Mammary epithelial cell (primary cell): ENCODE measurements around the gene MAPKBP1.

Experiments used
- CTCF ChIP-seq, 2 donors: IDR thresholded peaks in 1 of 2; conservative IDR thresholded peaks in 1 of 2; 2 replicates each; pipeline ENCODE4 v1.5.1; 2011 to 2012; ENCODE audit warnings: inconsistent platforms in 2 of 2, low read length in 2 of 2, mild to moderate bottlenecking in 2 of 2, control low read depth in 1 of 2, low read depth in 1 of 2; ENCODE audit not compliant: insufficient read depth in 1 of 2; ENCODE audit errors: extremely low read depth in 1 of 2
- EZH2 ChIP-seq: IDR thresholded peaks from 2 replicates; pipeline ENCODE4 v1.6.1; 2012; ENCODE audit warnings: low read length, inconsistent platforms, borderline replicate concordance

- TF ChIP-seq CTCF (conservative IDR thresholded peaks at IDR 0.05 in 1 of 2, IDR thresholded peaks at IDR 0.05 in 1 of 2; ENCODE audit: extremely low read depth in 1 of 2, insufficient read depth in 1 of 2, low read depth in 1 of 2, low read length in 2 of 2) (no peak), EZH2 (no peak)
Observed at GRCh38 chr15:41788262-41788661, 14.0 kb downstream of the MAPKBP1 start.
